Placental pericyte (primary cell): ENCODE measurements around the gene KDM6B. TPM values are rescaled to one million over a fixed set of nuclear protein-coding genes. Genes with fewer than 3 reads are reported as not detected.

ENCODE experiments used
- total RNA-seq: library from RNA; depleted of rRNA; stranded (reverse); fragments of >200 nt; gene quantifications from 2 replicates; pipeline ENCODE4 v1.2.3, GENCODE V29; 2012

Gene KDM6B, protein sequence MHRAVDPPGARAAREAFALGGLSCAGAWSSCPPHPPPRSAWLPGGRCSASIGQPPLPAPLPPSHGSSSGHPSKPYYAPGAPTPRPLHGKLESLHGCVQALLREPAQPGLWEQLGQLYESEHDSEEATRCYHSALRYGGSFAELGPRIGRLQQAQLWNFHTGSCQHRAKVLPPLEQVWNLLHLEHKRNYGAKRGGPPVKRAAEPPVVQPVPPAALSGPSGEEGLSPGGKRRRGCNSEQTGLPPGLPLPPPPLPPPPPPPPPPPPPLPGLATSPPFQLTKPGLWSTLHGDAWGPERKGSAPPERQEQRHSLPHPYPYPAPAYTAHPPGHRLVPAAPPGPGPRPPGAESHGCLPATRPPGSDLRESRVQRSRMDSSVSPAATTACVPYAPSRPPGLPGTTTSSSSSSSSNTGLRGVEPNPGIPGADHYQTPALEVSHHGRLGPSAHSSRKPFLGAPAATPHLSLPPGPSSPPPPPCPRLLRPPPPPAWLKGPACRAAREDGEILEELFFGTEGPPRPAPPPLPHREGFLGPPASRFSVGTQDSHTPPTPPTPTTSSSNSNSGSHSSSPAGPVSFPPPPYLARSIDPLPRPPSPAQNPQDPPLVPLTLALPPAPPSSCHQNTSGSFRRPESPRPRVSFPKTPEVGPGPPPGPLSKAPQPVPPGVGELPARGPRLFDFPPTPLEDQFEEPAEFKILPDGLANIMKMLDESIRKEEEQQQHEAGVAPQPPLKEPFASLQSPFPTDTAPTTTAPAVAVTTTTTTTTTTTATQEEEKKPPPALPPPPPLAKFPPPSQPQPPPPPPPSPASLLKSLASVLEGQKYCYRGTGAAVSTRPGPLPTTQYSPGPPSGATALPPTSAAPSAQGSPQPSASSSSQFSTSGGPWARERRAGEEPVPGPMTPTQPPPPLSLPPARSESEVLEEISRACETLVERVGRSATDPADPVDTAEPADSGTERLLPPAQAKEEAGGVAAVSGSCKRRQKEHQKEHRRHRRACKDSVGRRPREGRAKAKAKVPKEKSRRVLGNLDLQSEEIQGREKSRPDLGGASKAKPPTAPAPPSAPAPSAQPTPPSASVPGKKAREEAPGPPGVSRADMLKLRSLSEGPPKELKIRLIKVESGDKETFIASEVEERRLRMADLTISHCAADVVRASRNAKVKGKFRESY (N-terminal part only)
- 7.2 and 8.0 TPM in 2 replicates for total RNA-seq

DNA sequence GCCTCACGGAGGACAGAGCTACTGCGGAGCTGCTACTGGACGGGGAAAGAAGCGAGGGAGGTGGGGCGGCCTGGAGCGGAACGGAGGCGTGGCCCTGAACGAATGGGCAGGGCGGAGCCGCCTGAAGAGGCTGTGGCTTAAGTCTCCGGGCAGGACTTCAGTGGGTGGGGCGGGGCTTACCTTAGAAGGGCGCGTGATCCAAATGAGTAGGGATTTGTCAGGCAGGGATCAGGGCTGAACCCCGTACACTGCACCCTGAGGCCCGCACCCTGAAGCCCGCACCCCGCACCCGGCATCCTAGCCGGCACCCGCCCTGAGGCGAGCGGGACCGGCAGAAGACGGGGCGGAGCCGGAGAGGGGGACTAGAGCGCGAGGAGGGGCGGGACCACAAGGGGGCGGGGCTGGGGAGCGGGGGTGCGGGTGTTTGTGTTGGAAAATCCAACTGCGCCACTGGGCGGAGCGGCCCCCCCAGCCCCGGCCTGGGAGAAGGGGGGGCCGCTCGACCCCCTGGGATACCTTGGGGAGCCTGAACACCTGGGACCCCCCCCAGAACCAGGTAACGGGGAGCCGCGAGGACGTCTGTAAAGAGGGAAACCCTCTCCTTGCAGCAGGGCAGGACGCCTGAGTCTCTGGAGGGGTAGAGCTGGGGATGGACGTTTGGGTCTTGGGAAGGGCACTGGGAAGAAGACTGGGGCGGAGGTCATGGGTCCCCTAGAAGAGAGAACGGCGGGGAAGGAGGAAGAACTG lies at the start of gene KDM6B:
Gene KDM6B, plus strand, starts transcription at position 423 of the 747 bp plus-strand sequence. CDS start 11,338 bp downstream, outside the sequence.

DNA sequence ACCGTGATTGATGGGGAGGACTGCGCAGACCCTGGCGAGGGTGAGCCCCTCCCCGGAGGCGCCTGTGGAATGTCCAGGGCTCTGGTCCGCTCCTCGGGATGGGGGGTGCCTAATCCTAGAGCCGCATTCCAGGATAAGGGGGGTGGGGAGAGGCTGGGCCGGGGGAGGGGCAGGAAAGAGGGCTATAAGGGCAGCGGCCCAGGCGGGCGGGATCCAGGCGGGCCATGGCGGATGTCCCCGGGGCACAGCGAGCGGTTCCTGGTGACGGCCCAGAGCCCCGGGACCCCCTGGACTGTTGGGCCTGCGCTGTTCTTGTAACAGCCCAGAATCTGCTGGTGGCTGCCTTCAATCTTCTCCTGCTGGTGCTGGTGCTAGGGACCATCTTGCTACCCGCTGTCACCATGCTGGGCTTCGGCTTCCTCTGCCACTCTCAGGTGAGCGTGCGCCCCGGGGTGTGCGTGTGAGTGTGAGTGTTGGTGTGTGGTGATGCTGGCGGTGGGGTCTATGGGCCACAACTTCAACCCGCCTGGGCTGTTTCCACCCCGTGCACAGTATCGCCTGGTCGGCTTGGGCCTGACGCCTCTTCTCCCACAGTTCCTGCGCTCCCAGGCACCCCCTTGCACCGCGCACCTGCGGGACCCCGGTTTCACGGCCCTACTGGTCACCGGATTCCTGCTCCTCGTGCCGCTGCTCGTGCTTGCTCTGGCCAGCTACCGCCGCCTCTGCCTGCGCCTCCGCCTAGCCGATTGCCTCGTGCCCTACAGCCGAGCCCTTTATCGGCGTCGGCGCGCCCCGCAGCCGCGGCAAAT lies 21.0 kb downstream of the KDM6B start, which contains the start of gene TMEM88:
Gene TMEM88, plus strand, starts transcription at position 216 of the 809 bp plus-strand sequence. Its CDS starts 9 bp downstream, at position 225.

DNA sequence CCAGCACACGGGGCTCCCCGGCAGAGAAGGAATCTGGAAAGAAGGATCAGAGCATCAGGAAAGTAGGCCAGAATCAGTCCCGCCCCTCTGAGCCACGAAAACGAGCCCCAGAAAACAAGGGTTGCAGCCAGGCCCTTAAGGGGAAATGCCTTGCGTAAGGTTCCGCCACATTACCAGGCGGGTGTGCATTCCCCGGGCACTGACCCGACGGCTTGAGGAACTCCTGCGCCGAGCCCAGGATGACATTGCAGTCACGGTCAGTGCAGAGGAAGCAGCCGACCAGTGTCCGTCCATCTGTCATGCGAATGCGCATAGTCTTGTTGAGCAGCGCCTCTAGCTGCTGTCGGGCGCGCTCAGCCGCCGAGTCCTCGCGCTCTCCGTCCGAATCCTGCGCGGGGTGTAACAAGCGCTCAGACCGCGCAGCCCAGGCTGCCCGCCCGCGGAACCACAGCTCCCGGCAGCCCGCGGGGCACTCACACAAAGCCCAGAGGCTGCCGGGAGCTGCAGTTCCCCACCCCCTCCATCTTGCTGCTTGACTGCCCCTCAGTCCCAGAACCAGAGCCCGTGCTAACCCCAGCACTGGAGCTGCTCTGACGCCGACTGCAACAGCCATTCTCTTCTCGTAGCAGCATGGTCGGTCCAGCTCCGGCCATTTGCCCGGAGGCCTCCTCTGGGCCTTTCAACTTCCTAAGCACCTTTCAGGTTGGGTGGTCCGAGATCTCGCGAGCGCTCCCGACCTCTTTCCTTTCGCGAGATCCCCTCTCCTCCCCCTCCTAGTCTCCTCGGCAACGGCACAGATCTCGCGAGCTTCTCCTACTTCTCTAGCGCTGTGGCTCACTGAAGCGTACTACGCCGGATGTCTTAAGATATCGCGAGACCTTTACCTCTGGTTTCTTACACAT lies 23.0 kb downstream of the KDM6B start, which contains the start of gene NAA38:
Gene NAA38, minus strand, starts transcription at position 749 of the 902 bp plus-strand sequence. Its CDS starts 96 bp downstream, at position 653.

DNA sequence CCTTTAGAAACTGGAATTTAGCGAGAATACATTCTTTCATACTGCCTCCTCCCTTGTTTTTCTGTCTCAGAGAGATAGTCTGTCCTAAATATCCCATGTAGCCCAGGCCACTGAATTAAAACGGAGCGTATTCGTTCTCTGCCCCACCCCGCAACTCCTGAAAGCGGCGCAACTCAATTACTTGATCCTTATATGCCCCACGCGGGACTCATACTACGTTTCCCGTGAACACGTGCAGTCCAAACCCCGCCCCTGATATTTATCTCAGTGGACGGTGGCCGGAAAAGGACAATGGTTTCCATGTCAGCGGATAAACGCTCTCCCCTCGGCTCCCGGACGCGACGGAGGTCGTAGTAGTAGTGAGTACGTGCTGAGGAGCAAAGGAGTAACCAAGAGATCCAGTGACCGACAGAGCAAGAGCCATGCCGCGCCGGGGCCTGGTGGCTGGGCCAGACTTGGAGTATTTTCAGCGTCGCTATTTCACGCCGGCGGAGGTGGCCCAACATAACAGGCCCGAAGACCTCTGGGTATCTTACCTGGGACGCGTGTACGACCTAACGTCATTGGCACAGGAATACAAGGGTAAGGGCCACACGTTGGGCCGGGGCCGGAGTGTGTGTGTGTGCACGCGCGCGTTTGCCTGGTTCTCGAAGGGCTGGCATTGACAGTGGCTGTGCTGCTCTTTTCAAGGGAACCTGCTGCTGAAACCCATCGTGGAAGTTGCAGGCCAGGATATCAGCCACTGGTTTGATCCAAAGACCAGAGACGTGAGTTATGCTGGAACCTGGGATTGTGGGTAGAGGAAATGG lies 23.9 kb downstream of the KDM6B start, which contains the start of gene CYB5D1:
Gene CYB5D1, plus strand, starts transcription at position 291 of the 809 bp plus-strand sequence. Its CDS starts 132 bp downstream, at position 423.

Other genes starting within 250 kb of the KDM6B start
- gene SOX15, start 244.1 kb upstream of the KDM6B start, total RNA-seq, result 0.22 and 0.57 TPM in 2 replicates
- 40.0 and 60.8 TPM in 2 replicates for gene FXR2, start 219.3 kb upstream of the KDM6B start, total RNA-seq
- 16.5 and 26.0 TPM in 2 replicates for gene SAT2, start 206.4 kb upstream of the KDM6B start, total RNA-seq
- gene SHBG, start 204.1 kb upstream of the KDM6B start, total RNA-seq, result 1.8 TPM in 1 of 2 replicates, not detected in the other
- gene ATP1B2, start 183.3 kb upstream of the KDM6B start, total RNA-seq, result not detected in 2 replicates
- gene TP53, start 146.7 kb upstream of the KDM6B start, total RNA-seq, result 56.4 and 82.5 TPM in 2 replicates
- 3.3 and 15.7 TPM in 2 replicates for gene WRAP53, start 145.7 kb upstream of the KDM6B start, total RNA-seq
- 0.72 and 1.5 TPM in 2 replicates for gene EFNB3, start 129.0 kb upstream of the KDM6B start, total RNA-seq
- gene DNAH2, start 116.5 kb upstream of the KDM6B start, total RNA-seq, result 0.88 TPM in 1 of 2 replicates, not detected in the other
- 1.4 and 10.7 TPM in 2 replicates for gene TMEM88, start 20.8 kb downstream of the KDM6B start, total RNA-seq
- gene NAA38, start 23.3 kb downstream of the KDM6B start, total RNA-seq, result 37.7 and 40.0 TPM in 2 replicates
- 6.1 and 8.0 TPM in 2 replicates for gene CYB5D1, start 23.8 kb downstream of the KDM6B start, total RNA-seq
- 56.3 and 73.5 TPM in 2 replicates for gene CHD3, start 54.6 kb downstream of the KDM6B start, total RNA-seq
- 1.1 and 6.2 TPM in 2 replicates for gene RNF227, start 82.1 kb downstream of the KDM6B start, total RNA-seq
- 1.9 TPM in 1 of 2 replicates, not detected in the other for gene KCNAB3, start 95.6 kb downstream of the KDM6B start, total RNA-seq
- 47.0 and 68.7 TPM in 2 replicates for gene TRAPPC1, start 97.7 kb downstream of the KDM6B start, total RNA-seq
- 19.3 and 37.2 TPM in 2 replicates for gene CNTROB, start 98.0 kb downstream of the KDM6B start, total RNA-seq
- not detected in 2 replicates for gene GUCY2D, start 168.4 kb downstream of the KDM6B start, total RNA-seq
- gene ALOX15B, start 204.8 kb downstream of the KDM6B start, total RNA-seq, result under 0.01 TPM in 1 of 2 replicates, not detected in the other